IPS DF 19.7 (cell line): ENCODE results near the gene PRDM16.

ENCODE experiments used
- DNase-seq: peaks from one replicate; pipeline ENCODE4 v3.0.0-alpha.2; 2013; ENCODE audit warnings: low read depth, low spot score

Gene PRDM16

DNA sequence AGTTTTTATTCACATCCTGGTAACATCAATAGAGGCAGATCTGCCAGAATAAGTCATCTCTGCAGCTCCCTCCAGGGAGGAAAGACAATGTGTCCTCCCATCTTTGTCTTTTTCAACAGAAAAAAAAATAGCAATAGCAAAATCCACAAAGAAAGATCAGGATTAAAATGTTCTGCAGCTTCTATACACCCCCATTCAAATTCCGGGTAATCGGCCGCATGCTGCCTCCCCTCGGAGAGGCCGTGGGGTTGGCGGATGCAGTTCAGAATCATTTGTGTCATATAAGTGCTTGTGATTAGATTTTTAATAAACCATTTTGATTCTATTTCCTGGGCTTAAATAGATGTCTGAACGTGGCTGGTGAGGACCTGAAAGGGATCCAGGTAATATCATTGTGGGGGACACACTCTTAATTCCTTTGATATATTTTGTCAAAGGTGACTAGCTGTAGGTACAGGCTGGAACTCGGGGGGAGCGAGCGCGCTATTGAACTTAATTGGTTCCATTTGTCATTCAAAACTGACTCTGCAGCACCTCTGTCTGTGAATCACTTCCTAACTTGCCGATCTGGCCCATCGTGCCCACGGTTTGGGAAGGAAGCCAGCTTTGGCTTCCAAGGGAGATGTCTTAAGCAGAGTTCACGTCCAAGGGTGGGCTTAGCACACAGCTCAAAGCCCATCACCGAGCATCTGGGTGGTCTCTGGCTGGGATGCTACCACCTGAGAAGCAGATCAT, 299.9 kb downstream of the PRDM16 start:
- DNase-seq = no peak

DNA sequence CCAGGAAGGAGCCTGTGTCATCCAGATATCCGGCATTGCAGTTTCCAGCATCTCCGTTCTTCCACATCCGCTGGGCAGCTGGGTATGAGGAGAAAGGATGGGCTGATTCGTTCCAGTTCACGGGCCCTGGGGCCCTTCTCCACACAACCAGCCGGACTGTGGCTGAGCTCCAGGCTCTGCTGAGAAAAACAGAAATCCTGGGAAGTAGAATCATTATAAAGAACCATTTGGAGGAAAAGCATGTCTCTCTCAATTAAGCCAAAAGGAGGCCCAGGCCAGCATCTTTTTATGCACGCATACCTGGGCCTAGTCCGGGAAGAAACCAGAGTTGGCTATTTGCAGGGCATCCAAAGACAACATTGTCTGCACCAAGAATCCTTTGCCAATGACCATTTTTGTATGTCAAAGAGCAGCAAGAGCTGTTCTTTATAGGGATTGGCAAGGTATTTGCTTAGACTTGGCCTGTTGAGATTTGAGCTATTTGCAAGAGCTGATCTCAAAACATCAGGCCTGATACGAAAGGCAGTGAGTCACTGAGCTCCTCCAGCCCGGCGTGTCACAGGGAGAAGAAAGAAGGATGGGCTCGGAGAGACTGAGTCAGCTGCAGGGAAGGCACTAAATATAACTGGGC, 300.6 kb downstream of the PRDM16 start:
- DNase-seq = no peak

DNA sequence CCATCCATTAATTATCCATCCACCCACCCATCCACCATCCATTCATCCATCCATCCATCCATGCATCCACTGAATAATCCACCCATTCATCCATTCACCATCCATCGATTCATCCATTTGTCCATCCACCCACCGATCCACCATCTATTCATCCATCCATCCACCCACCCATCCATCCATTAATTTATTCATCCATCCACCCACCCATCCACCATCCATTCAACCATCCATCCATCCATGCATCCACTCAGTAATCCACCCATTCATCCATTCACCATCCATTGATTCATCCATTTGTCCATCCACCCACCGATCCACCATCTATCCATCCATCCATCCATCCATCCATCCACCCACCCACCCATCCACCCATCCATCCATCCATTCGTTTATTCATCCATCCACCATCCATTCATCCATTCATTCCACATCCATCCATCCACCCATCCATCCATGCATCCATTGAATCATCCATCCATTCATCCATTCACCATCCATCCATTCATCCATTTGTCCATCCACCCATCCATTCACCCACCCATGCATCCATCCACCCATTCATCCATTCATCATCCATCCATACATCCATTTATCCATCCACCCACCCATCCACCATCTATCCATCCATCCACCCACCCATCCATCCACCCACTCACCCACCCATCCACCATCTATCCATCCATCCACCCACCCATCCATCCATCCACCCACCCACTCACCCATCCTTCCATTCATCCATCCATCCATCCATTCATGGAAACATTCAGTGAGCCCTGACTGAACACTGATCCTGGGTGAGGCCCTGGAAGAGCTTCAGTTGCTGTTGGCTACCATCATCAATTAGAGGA, 302.1 kb downstream of the PRDM16 start:
- no peak for DNase-seq

DNA sequence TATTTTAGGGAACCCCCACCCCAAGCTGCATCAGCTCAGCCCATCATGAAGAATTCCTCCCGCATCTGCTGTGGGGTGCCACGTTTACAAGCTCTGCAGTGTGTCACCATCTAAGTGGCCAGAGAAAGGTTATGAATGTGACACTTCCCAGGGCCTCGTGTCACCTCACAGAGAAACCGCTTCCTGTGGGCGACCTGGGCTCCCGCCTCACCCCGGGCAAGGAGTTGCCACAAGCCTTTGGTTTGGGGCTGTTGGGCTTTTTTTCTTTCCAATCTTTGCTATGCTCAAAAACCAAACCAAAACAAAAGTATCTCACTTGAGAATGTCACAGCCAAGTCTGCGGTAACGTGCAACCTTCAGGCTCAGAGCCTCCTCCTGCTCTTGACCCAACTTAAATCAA, 303.3 kb downstream of the PRDM16 start:
- DNase-seq = no peak

DNA sequence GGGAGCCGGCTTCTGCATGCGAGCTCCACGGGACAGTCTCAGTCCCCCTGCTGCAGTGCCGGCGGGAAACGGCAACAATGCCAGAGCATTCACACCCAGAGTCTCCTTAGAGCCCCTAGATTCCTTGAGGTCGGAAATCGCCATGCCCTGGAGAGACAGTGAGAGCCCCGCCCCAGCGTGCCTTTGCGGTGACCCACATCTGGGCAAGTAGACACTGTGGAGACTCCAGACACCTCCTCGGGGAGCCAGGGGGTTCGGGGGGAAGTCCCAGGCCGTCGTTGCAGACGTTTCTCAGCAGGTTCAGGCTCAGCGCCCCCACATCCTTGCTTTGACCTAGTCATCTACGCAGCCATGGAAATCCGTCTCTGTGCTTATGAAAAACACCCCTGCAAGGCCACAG, 304.2 kb downstream of the PRDM16 start:
- DNase-seq = no peak

DNA sequence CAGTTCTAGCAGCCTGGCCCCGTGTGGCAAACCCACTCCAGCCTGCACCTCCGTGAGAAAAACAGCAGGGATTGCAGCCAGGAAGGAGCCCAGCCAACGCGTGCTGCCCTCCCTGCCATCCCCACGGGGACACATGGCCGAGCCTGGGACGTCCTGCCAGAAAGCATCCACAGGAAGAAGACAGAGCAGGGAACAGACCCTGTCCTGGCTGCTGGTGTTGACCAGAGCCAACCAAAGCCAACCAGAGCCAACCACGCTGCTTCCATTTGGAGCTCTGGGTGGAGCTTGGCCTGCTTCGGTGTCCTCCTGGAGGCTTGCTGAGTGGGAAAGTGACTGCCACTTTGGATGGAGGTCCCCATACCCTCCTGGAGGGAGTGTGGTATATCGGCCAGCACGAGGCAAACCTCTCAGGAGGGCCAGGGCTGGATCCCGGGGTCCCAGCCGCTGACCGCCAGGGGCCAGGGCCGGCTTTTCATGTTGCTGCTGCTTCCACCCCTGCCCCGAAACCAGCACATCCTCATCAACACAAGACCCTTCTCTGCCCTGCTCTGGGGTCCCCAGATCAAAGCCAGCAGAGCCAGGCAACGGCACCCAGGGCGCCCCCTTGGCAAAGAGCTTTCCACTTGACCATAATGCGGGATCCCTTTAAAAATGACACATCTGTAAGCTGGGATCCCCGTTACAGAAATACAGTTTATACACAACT, 304.9 kb downstream of the PRDM16 start:
- DNase-seq = no peak

DNA sequence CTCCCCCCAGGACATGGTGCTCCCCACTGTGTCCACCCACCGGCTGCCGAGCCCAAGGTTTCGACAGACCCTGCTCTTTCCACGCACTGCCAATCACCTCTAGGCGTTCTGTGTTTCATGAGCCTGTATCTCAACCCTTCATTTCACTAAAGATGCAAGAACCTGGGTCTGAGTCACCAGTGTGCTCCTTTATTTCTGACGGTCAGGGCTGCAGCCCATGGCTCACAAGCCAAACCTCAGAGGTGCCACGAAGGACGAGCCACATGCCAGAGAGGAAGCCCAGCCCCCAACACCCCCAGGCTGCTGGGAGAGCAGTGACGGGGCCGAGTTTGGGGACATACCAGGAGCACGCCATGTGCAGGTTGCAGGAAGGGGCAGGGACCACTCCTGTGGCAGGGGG, 306.2 kb downstream of the PRDM16 start:
- no peak for DNase-seq

DNA sequence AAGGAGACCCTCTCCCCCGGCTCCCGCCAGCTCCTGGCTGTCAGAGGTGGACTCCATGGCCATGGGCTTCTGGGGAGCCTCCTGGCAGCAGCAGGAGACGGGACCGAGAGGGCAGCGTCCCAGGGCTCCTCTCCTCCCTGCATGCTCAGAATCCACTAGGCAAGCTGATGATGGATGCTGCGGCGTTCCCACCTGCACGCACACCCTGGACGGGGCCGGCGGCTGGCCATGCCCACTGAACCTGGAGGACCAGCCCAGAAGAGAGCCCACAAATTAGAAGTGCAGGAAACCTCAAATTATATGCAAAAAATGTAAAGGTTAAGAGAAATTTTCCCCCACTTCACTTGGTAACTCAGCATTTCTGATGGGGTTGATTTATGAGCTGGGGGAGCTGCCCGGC, 308.2 kb downstream of the PRDM16 start:
- no peak for DNase-seq

DNA sequence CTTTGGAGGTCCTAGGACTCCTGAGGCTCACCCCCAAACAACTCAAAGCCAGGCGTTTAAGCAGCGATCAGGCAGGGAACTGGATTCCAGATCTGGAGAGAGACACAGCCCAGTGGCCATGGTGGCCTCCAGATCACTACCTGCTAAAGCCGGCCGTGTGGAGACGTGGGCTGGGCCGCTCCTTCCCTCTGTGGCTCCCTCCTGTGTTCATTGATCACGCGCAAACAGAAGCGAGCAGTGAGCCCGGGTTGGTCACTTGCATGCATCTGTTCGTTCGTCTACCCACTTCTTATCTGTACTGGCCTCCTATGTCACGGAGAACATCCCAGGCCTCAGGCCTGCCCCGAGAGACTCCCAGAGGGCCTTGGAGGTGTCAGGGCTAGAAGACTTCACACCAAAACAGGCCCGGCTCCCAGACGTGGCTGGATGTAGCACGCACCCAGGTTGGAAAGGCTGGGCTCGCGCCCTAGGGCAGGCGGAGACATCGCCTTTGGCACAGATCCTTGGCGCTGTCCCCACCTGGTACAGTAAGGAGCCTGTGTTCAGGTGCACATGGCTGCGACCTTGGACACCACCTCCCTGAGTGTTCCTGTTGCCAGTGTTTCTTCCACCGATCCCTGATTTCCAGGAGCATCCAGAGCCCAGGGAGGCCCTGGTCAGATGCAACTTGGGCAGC, 308.7 kb downstream of the PRDM16 start:
- no peak for DNase-seq

DNA sequence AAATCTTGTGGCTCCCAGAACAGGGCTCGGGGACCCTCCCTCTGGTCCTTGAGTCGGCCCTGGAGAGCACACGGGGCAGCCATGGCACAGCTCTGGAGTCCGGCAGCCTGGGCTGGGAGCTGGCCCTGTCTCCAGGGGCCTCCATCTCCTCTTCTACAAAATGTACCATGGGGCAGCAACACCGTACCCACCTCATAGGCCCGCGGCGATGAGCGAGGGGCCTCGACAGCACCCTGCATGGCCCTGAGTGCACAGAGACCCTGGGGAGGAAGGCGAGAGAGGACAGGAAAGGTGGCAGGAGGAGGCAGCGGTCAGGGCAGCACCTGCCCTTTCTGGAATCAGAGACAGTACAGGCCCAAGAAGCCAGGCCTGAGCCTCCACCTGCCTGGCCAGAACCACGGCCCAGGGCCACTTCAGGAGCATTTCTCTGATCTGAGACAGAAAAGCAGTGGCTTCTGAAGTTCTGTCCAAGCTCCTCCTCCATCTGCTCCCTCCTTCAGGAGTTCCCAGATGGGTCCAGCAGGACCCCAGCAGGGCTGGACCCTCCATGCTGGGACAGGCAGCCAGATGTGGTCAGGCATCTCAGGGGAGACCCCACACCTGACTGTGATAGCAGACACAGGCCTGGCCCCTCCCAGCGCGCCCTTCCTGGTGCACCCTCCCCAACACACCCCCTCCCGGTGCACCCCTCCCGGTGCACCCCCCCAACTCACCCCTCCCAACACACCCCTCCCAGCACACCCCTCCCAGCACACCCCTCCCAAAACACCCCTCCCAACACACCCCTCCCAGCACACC, 309.6 kb downstream of the PRDM16 start:
- DNase-seq = no peak

DNA sequence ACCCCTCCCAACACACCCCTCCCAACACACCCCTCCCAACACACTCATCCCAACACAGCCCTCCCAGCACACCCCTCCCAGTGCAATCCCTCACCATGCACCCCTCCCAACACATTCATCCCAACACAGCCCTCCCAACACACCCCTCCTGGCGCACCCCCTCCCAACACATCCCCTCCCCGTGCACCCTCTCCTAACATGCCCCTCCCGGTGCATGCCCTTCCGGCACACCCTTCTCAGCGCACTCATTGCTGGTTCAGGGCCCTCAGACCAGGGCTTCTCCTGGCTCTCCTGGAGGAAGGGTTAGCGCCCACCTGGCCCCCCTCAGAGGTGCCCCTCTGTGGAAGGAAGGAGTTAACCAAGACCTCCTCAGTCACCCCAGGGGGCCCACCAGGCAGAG, 310.9 kb downstream of the PRDM16 start:
- no peak for DNase-seq

DNA sequence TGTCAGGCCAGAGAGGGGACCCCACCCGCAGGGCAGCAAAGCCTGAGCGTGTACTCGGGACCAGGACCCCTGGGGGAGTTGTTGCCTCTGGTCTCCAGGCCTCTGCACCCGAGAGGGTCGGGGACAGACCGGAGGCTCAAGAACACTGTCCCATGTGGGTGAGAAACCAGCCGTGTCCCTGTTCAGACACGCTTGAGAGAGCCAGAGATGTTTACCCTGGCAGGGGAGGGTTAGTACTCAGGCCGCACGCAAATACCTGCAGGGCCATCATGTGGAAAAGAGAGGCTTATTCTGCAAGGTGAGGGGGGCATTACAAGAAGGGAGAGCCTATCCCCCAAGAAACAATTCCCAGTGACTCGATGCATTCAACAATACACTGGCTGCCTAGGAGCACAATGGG, 311.5 kb downstream of the PRDM16 start:
- no peak for DNase-seq

DNA sequence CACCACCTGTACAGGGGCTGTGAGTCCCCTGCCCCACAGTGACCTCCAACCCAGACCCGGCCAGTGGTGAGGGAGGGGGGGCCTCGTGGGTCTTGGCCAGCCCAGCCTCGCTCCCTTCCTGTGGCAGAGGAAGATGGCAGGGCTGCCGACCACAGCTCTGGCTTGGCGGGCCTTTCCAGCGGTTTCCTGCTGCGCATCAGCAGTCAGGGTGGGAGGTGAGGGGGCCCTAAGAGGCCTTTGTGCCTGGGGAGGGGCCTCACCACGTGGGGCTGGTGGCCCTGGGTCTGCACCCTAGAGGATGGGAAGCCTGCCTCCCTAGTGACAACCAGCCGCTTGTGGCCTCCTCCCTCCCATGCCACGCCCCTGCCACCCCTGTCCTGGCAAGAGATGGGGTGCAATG, 312.9 kb downstream of the PRDM16 start:
- no peak for DNase-seq

DNA sequence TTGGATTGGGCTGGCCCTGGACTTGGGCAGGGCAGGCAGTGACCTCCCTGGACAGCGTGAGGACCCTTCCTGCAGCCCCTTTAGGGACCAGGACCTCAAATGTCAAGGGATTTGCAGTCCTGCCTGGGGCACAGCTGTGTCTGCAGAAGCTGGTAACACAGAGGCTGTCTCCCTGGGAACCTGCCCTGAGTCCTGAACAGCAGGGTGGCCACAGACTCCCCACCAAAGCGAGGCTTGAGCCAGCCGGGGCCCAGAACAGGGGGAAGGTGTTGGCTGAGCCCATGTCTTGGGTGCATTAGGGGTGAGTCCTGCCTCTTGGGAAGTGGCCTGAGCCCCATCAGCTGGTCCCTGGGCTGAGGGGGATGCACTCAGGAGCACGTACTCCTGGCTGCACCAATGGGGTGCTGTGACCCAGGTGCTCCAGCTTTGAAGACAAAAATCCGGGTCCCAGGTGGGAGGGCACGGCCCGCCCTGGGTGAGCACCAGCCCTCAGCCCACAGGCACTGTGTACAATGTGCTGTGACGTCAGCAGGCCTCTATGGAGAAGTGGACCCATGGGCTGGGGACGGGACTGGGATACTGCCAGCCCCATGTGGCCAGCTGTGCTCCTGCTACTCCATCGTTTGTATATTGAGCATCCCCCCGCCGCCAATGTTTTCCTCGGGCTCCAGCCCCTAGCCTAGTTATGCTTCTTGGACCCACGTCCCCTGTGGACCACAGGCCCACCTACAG, 313.5 kb downstream of the PRDM16 start:
- DNase-seq = no peak

DNA sequence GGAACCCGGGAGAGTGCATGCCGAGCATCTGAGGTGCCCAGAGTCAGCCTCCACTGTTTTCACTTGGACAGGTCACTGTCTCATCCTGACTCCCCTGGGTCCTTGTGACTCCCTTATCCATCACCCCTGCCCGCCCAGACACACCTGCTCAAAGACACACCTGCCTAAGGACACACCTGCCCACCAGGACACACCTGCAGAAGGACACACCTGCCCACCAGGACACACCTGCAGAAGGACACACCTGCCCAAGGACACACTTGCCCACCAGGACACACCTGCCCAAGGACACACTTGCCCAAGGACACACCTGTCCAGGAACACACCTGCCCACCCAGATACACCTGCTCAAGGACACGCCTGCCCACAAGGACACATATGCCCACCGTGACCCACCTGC, 314.7 kb downstream of the PRDM16 start:
- DNase-seq = no peak

DNA sequence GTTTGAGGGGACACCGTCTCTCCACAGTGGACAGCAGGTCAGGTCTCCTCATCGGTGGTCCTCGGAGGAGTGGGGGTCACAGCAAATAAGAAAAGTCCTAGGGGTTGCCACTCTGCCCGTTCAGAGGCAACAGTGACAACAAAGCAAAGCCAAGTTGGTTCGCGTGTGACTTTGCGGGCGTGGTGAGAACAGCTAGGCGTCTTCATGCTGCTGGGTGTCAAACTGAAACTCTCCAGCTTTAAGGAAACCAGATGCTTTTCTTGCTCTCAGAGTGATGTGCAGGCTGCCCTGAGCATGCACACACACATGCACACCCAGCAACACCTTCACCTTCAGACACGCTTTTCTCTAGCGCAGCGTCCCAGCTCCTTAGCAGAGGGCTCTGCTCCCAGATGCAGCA, 315.4 kb downstream of the PRDM16 start:
- no peak for DNase-seq

DNA sequence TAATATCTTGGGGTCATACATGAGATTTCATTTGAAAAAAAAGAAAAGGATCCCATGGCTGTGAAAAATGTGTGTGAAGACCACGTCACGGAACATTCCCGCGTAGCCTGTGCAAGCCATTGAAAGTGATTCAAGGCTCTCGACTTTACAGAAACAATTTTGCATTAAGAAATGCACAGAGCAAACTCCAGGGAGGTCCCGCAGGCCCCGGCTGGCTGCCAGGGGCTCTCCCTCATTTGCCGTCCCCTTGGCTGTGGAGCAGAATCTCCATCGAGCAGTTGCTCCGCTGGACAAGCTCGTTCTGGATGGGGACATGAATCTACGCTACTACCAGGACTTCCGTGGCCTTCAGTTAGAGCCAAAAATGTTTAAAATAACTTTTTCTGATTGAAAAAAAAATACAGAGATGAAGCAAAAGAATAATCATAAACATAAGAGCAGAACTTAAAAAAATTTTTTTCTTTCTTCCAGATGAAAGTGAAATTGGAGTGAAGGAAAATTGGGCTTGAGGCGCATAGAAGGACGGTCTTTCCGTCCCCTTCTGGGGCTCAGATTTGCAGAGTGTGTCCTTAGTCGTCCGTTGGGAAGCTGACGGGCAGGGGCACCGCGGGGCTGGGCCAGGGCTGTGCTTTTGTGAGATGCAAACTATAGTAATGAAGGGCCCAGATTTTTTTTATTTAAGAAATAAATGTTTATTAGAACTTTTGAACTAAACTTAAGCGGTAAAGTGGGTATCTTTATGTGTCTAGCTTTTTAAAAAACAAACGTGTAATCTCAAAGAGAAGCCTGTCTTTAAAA, 317.4 kb downstream of the PRDM16 start:
- no peak for DNase-seq

DNA sequence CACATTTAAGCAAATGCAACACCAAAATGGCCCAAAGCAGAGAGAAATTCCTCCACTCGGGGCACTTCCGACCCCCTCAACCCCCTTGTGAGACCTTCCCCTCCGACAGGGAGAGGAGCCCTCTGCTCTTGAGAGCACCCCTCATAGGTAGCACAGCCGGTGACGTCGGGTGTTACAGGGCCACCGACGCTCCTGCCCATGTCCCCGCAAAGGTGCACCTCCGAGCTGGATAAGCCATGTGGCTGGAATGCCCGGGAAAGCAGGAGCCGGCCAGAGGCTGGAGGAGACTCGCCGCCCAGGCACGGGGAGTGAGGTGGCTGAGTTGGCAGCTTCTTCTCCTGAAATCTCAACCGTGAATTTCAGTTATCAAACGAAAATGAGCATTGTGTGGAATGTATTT, 318.4 kb downstream of the PRDM16 start:
- DNase-seq = no peak
